Adrenal gland (tissue), 12 donors: ENCODE measurements around the gene GH2. TPM values are rescaled to one million over a fixed set of nuclear protein-coding genes. Genes with fewer than 3 reads are reported as not detected.
A peak's percentile ranks its signal among the peaks of the same experiment; 100 is the strongest.
"Not testable (repeated sequence)": the region's sequence is repeated elsewhere in the genome, so short reads cannot be mapped to it uniquely, and the experiment has no call there.

Source experiments
- DNase-seq, 7 donors: peaks; one replicate each; pipeline ENCODE4 v3.0.0-alpha.2; 2019 to 2020
- H3K27ac ChIP-seq, 5 donors: fragments of 200-600 bp; sonication (generic) in 4 of 5; 1 replicate in 3 of 5; 2 replicates in 2 of 5; pipeline versions ENCODE4 v1.5.1 to v1.8.0; 2016 to 2020; ENCODE audit warnings: mild to moderate bottlenecking in 1 of 5
- H3K27me3 ChIP-seq: fragments of 200-600 bp; 2 replicates; pipeline ENCODE4 v1.8.0; 2021
- H3K36me3 ChIP-seq, 2 donors: fragments of 200-600 bp; replicated peaks in 1 of 2; 1 replicate in 1 of 2; 2 replicates in 1 of 2; pipeline versions ENCODE4 v1.5.1 to v1.8.0; 2018 to 2022
- H3K4me1 ChIP-seq, 2 donors: fragments of 200-600 bp; replicated peaks in 1 of 2; 1 replicate in 1 of 2; 2 replicates in 1 of 2; pipeline versions ENCODE4 v1.5.1 to v1.8.0; 2018 to 2021
- H3K4me3 ChIP-seq, 4 donors: fragments of 200-600 bp; sonication (generic) in 3 of 4; one replicate each; pipeline ENCODE4 v1.5.1; 2016 to 2018
- H3K9me3 ChIP-seq, 3 donors: fragments of 200-600 bp; sonication (generic) in 1 of 3; replicated peaks in 1 of 3; 1 replicate in 2 of 3; 2 replicates in 1 of 3; pipeline versions ENCODE4 v1.5.1 to v1.8.0; 2016 to 2021
- CTCF ChIP-seq, 6 experiments: fragments of 450-650 bp in 4 of 6; fragments of 200-600 bp in 2 of 6; sonication (generic) in 1 of 6; IDR thresholded peaks; 1 replicate in 5 of 6; 2 replicates in 1 of 6; pipeline versions ENCODE4 v1.5.1 to v1.8.0; 2016 to 2021; ENCODE audit warnings: antibody characterized with exemption in 6 of 6, mild to moderate bottlenecking in 2 of 6, moderate library complexity in 1 of 6
- WGBS, 4 donors: extraction: QIAGEN DNeasy Blood & Tissue Kit in 2 of 4; methylation state at CpG; one replicate each; pipeline versions ENCODE4 v1.1.5 to v1.1.7; 2013 to 2017; 5-methylcytosine and 5-hydroxymethylcytosine counted together
- intact Hi-C, 2 donors: fragments of 100-400 bp; cut with DNase I; formaldehyde crosslinking; loops; one replicate each; pipeline versions ENCODE4 v1.14.1 to v1.15.0; 2022 to 2023
- polyA plus RNA-seq, 3 donors: library from polyadenylated mRNA; stranded (reverse); fragments of 200-250 nt in 2 of 3; fragments of 350-450 nt in 1 of 3; fragmentation: Illumina TruSeq in 1 of 3; extraction: RNeasy Lipid Tissue Mini Kit (QIAGEN cat#74804) in 1 of 3; gene quantifications; one replicate each; pipeline ENCODE4 v1.2.3, GENCODE V29; 2013 to 2014
- total RNA-seq, 9 donors: library from RNA; depleted of rRNA in 4 of 9; stranded (reverse); fragments of >200 nt in 4 of 9; fragments of 120-200 nt in 1 of 9; fragmentation: NEBNext Ultra II Directional in 1 of 9; extraction: Animal tissue kit (Norgen Biotek cat#: 25700) in 1 of 9; gene quantifications; one replicate each; pipeline versions ENCODE4 v1.1.0 to v1.2.4, GENCODE V29; 2013 to 2023
- donor health status: healthy with polysubstance abuse.
- donor health status: Bipolar disorder and iron deficiency.
- donor health status: DM: yes; HTN: yes; CAD: no.
- donor health status: DM: no; HTN: no; CAD: no.
- donor health status: DM: no; HTN: no; CAD: no.
- donor health status: DM: yes; HTN: yes; CAD: no.

The GH2 gene
- total and polyA plus RNA-seq, 12 donors = not detected

GRCh38 chr17:63894821-63895220 is 13.1 kb upstream of the GH2 start:
- H3K27me3 ChIP-seq, H3K27ac ChIP-seq, H3K4me3 ChIP-seq, intact Hi-C loops, H3K4me1 ChIP-seq, H3K36me3 ChIP-seq, H3K9me3 ChIP-seq: not testable (repeated sequence)
- 74 to 98% (median 92%) methylated on average over 3 to 9 of the region's 10 CpGs for WGBS, 4 donors
- DNase-seq = peak in 1 of 7 donors; percentile 15

- 72 to 97% (median 83%) methylated on average over 2 to 3 of the region's 3 CpGs for WGBS, 4 donors
Observed at GRCh38 chr17:63894021-63894420, 12.3 kb upstream of the GH2 start.

GRCh38 chr17:63892316-63893037 is 10.7 kb upstream of the GH2 start:
- DNase-seq, H3K4me3 ChIP-seq, H3K4me1 ChIP-seq, H3K27me3 ChIP-seq, H3K9me3 ChIP-seq, intact Hi-C loops, H3K27ac ChIP-seq, H3K36me3 ChIP-seq: not testable (repeated sequence)
- 76 to 84% (median 81%) methylated on average over 10 to 11 of the region's 11 CpGs for WGBS, 4 donors

More at GRCh38 chr17:63894021-63894420, 12.3 kb upstream of the GH2 start:
- DNase-seq, H3K27ac ChIP-seq, intact Hi-C loops, H3K4me1 ChIP-seq, H3K4me3 ChIP-seq, H3K27me3 ChIP-seq, H3K36me3 ChIP-seq, H3K9me3 ChIP-seq: not testable (repeated sequence)

GRCh38 chr17:63889026-63889848 is 7.5 kb upstream of the GH2 start:
- H3K27me3 ChIP-seq, H3K36me3 ChIP-seq, H3K4me1 ChIP-seq, intact Hi-C loops, H3K27ac ChIP-seq, H3K4me3 ChIP-seq, H3K9me3 ChIP-seq: not testable (repeated sequence)
- TF ChIP-seq CTCF (IDR thresholded peaks at IDR 0.05) = peak; percentile 20 to 42 (median 34)
- 23 to 34% (median 29%) methylated on average over 13 of the region's 13 CpGs for WGBS, 4 donors
- DNase-seq = peak in 5 of 7 donors; percentile 24 to 47 (median 41)

- H3K36me3 ChIP-seq, intact Hi-C loops, H3K4me1 ChIP-seq, H3K4me3 ChIP-seq, H3K27me3 ChIP-seq, H3K27ac ChIP-seq, H3K9me3 ChIP-seq: not testable (repeated sequence)
- peak in 1 of 7 donors; percentile 35 for DNase-seq
- WGBS, 4 donors = 90 to 91% (median 91%) methylated on average over 8 to 11 of the region's 11 CpGs
Observed at GRCh38 chr17:63885119-63885518, 3.4 kb upstream of the GH2 start.

- H3K27me3 ChIP-seq, H3K4me3 ChIP-seq, intact Hi-C loops, H3K27ac ChIP-seq, H3K4me1 ChIP-seq, H3K36me3 ChIP-seq, H3K9me3 ChIP-seq, DNase-seq: not testable (repeated sequence)
- WGBS, 4 donors = 63 to 79% (median 74%) methylated on average over 9 of the region's 9 CpGs
Observed at GRCh38 chr17:63882626-63883126, 932 bp upstream of the GH2 start.

GRCh38 chr17:63881337-63881736 is 407 bp downstream of the GH2 start:
- H3K4me3 ChIP-seq, H3K27ac ChIP-seq, H3K27me3 ChIP-seq, H3K9me3 ChIP-seq, H3K4me1 ChIP-seq, intact Hi-C loops, DNase-seq, H3K36me3 ChIP-seq: not testable (repeated sequence)
- 72 to 79% (median 76%) methylated on average over 11 of the region's 11 CpGs for WGBS, 4 donors
